GM18519 (cell line): ENCODE data around the gene ODAM.
A peak's percentile ranks its signal among the peaks of the same experiment; 100 is the strongest.
"Not testable (repeated sequence)": the region's sequence is repeated elsewhere in the genome, so short reads cannot be mapped to it uniquely, and the experiment has no call there.

Experiments used
- ATAC-seq: cut with Tn5 transposase; IDR thresholded peaks from one replicate; pipeline ENCODE4 v1.9.1; 2021; ENCODE audit warnings: mild to moderate bottlenecking, moderate library complexity; ENCODE audit not compliant: unreplicated experiment, low FRiP score

Gene ODAM

GRCh38 chr4:70195425-70195824 is at the start of gene ODAM:
TSS of gene ODAM (plus strand) at chr4:70195725. CDS start at chr4:70196544, 819 bp downstream.
- no peak for ATAC-seq

GRCh38 chr4:70151271-70151670 is 44.3 kb upstream of the ODAM start:
- ATAC-seq, result no peak

GRCh38 chr4:70152088-70152487 is 43.4 kb upstream of the ODAM start:
- no peak for ATAC-seq

- ATAC-seq, result no peak
These were observed 41.6 kb upstream of the ODAM start, which contains the start of gene PRR27 for GRCh38 chr4:70153937-70154336. TSS of gene PRR27 (plus strand) at chr4:70154237. CDS start at chr4:70154376, 139 bp downstream.

- ATAC-seq, result no peak
These were observed 36.9 kb upstream of the ODAM start for GRCh38 chr4:70158576-70158975.

GRCh38 chr4:70177090-70177489 is 18.4 kb upstream of the ODAM start:
- ATAC-seq, result no peak

- ATAC-seq, result no peak
These were observed 17.4 kb upstream of the ODAM start for GRCh38 chr4:70178075-70178660.

GRCh38 chr4:70179811-70180210 is 15.7 kb upstream of the ODAM start:
- ATAC-seq, result no peak

GRCh38 chr4:70181864-70182263 is 13.7 kb upstream of the ODAM start:
- ATAC-seq, result no peak

- ATAC-seq, result no peak
These were observed 12.9 kb upstream of the ODAM start for GRCh38 chr4:70182517-70183167.

- peak; percentile 83 for ATAC-seq
These were observed 12.2 kb upstream of the ODAM start for GRCh38 chr4:70183168-70183939.

- no peak for ATAC-seq
These were observed 11.6 kb upstream of the ODAM start for GRCh38 chr4:70183940-70184246.

GRCh38 chr4:70187216-70187615 is 8.3 kb upstream of the ODAM start:
- no peak for ATAC-seq

- no peak for ATAC-seq
These were observed 4.9 kb upstream of the ODAM start for GRCh38 chr4:70190579-70190978.

GRCh38 chr4:70191647-70192046 is 3.9 kb upstream of the ODAM start:
- no peak for ATAC-seq

- no peak for ATAC-seq
These were observed 2.6 kb upstream of the ODAM start for GRCh38 chr4:70192895-70193294.

GRCh38 chr4:70196857-70197256 is 1.3 kb downstream of the ODAM start:
- no peak for ATAC-seq

GRCh38 chr4:70197842-70198241 is 2.3 kb downstream of the ODAM start:
- no peak for ATAC-seq

GRCh38 chr4:70203601-70204000 is 8.1 kb downstream of the ODAM start:
- no peak for ATAC-seq

GRCh38 chr4:70212752-70213151 is 17.2 kb downstream of the ODAM start:
- ATAC-seq, result not testable (repeated sequence)

- ATAC-seq, result not testable (repeated sequence)
These were observed 20.6 kb downstream of the ODAM start for GRCh38 chr4:70216109-70216508.

GRCh38 chr4:70216550-70216949 is 21.0 kb downstream of the ODAM start:
- ATAC-seq, result not testable (repeated sequence)
